Spleen (tissue), 11 donors: ENCODE measurements around the gene ANKRD11. TPM values are rescaled to one million over a fixed set of nuclear protein-coding genes. Genes with fewer than 3 reads are reported as not detected.

ENCODE experiments used
- DNase-seq: peaks from one replicate; pipeline ENCODE4 v3.0.0-alpha.2; 2020
- H3K27ac ChIP-seq, 8 donors: fragments of 200-600 bp; sonication (generic) in 7 of 8; 1 replicate in 4 of 8; 2 replicates in 4 of 8; pipeline versions ENCODE4 v1.5.0 to v1.8.0; 2016 to 2021; ENCODE audit warnings: inconsistent platforms in 4 of 8, mild to moderate bottlenecking in 4 of 8, moderate library complexity in 1 of 8
- H3K27me3 ChIP-seq, 7 donors: fragments of 200-600 bp; sonication (generic) in 6 of 7; replicated peaks in 1 of 7; 1 replicate in 4 of 7; 2 replicates in 3 of 7; pipeline versions ENCODE4 v1.5.0 to v1.8.0; 2016 to 2021; ENCODE audit warnings: inconsistent platforms in 3 of 7, mild to moderate bottlenecking in 1 of 7
- H3K36me3 ChIP-seq, 6 donors: fragments of 200-600 bp; sonication (generic) in 5 of 6; 1 replicate in 4 of 6; 2 replicates in 2 of 6; pipeline versions ENCODE4 v1.5.0 to v1.8.0; 2016 to 2021; ENCODE audit warnings: inconsistent platforms in 2 of 6
- H3K4me1 ChIP-seq, 6 donors: fragments of 200-600 bp; sonication (generic) in 5 of 6; 1 replicate in 3 of 6; 2 replicates in 3 of 6; pipeline versions ENCODE4 v1.5.0 to v1.8.0; 2016 to 2021; ENCODE audit warnings: inconsistent platforms in 3 of 6
- H3K4me3 ChIP-seq, 8 donors: fragments of 200-600 bp; sonication (generic) in 7 of 8; 1 replicate in 4 of 8; 2 replicates in 4 of 8; pipeline versions ENCODE4 v1.5.0 to v1.8.0; 2016 to 2021; ENCODE audit warnings: inconsistent platforms in 4 of 8, mild to moderate bottlenecking in 4 of 8, moderate library complexity in 2 of 8
- H3K9me3 ChIP-seq, 8 donors: fragments of 200-600 bp; sonication (generic) in 7 of 8; 1 replicate in 4 of 8; 2 replicates in 4 of 8; pipeline versions ENCODE4 v1.5.0 to v1.8.0; 2016 to 2021; ENCODE audit warnings: inconsistent platforms in 4 of 8
- POLR2A ChIP-seq, 3 donors: fragments of 450-650 bp; IDR thresholded peaks; one replicate each; pipeline ENCODE4 v1.5.1; 2017; ENCODE audit warnings: antibody characterized with exemption in 3 of 3, mild to moderate bottlenecking in 1 of 3
- POLR2AphosphoS5 ChIP-seq, 3 donors: sonication (generic); formaldehyde crosslinking; IDR thresholded peaks; one replicate each; pipeline ENCODE4 v1.5.1; 2017; ENCODE audit warnings: antibody characterized with exemption in 3 of 3
- WGBS, 5 donors: extraction: QIAGEN DNeasy Blood & Tissue Kit in 3 of 5; methylation state at CpG; one replicate each; pipeline versions ENCODE4 v1.1.5 to v1.1.7; 2013 to 2018; 5-methylcytosine and 5-hydroxymethylcytosine counted together
- intact Hi-C: fragments of 100-400 bp; cut with DNase I; formaldehyde crosslinking; loops from one replicate; pipeline ENCODE4 v1.15.0; 2023; ENCODE audit warnings: low total_unique reads
- polyA plus RNA-seq, 3 donors: library from polyadenylated mRNA; stranded (reverse); fragments of 200-250 nt; gene quantifications; one replicate each; pipeline ENCODE4 v1.2.1, GENCODE V29; 2013
- total RNA-seq, 7 donors: library from RNA; depleted of rRNA in 3 of 7; stranded (reverse); fragments of >200 nt in 3 of 7; fragmentation: NEBNext Ultra II Directional in 4 of 7; extraction: Animal tissue kit (Norgen Biotek cat#: 25700) in 4 of 7; gene quantifications; one replicate each; pipeline versions ENCODE4 v1.1.0 to v1.2.1, GENCODE V29; 2016 to 2021
- TF ChIP-seq, protein P1 (sequence below), 11 experiments: fragments of 200-600 bp in 7 of 11; fragments of 450-650 bp in 4 of 11; sonication (generic) in 4 of 11; IDR thresholded peaks in 8 of 11; conservative IDR thresholded peaks in 3 of 11; 1 replicate in 7 of 11; 2 replicates in 4 of 11; pipeline versions ENCODE4 v1.4.0 to v1.8.0; 2016 to 2021; ENCODE audit warnings: antibody characterized with exemption in 11 of 11, inconsistent platforms in 4 of 11, mild to moderate bottlenecking in 1 of 11
- donor health status: healthy with polysubstance abuse.
- donor health status: DM: no; HTN: no; CAD: no; lungs with moderate emphysema.
- donor health status: DM: no; HTN: no; CAD: no.
- donor health status: Bipolar disorder and iron deficiency.
- donor health status: healthy.
- donor health status: DM: no; HTN: no; CAD: no.
- donor health status: DM: yes; HTN: yes; CAD: no.

The ANKRD11 gene
- total and polyA plus RNA-seq, 10 donors, result 29.0 to 203 (median 128) TPM

GRCh38 chr16:89325861-89326471 lies 164.4 kb downstream of the ANKRD11 start:
- intact Hi-C loops, result no loop called here
- H3K27me3 ChIP-seq, result no peaks in the 10 kb centered on the region
- peak; percentile 85 for DNase-seq

GRCh38 chr16:89324056-89325010 lies 166.0 kb downstream of the ANKRD11 start:
- peak; percentile 68 for DNase-seq
- Histone ChIP-seq H3K27ac (peak overlapping the region in 3 of 8 donors; percentile 83 to 89 (median 83)), H3K36me3 (peaks cover 0 to 22% (median 0%) of the 10 kb centered on the region in 6 donors), H3K9me3 (no peaks in the 10 kb centered on the region), H3K4me3 (no peak overlapping the region), H3K4me1 (peaks cover 60 to 98% (median 90%) of the 10 kb centered on the region in 6 donors), H3K27me3 (no peaks in the 10 kb centered on the region)
- WGBS, 5 donors, result 74 to 91% (median 75%) methylated on average over 29 to 32 of the region's 32 CpGs
- TF ChIP-seq, protein P1, sequence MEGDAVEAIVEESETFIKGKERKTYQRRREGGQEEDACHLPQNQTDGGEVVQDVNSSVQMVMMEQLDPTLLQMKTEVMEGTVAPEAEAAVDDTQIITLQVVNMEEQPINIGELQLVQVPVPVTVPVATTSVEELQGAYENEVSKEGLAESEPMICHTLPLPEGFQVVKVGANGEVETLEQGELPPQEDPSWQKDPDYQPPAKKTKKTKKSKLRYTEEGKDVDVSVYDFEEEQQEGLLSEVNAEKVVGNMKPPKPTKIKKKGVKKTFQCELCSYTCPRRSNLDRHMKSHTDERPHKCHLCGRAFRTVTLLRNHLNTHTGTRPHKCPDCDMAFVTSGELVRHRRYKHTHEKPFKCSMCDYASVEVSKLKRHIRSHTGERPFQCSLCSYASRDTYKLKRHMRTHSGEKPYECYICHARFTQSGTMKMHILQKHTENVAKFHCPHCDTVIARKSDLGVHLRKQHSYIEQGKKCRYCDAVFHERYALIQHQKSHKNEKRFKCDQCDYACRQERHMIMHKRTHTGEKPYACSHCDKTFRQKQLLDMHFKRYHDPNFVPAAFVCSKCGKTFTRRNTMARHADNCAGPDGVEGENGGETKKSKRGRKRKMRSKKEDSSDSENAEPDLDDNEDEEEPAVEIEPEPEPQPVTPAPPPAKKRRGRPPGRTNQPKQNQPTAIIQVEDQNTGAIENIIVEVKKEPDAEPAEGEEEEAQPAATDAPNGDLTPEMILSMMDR (IDR thresholded peaks at IDR 0.05 in 8 of 11, conservative IDR thresholded peaks at IDR 0.05 in 3 of 11), result no peak
- TF ChIP-seq POLR2AphosphoS5 (IDR thresholded peaks at IDR 0.05) (peak in 1 of 3 donors; percentile 64), POLR2A (IDR thresholded peaks at IDR 0.05) (no peak)
- intact Hi-C loops, result no loop called here

More at GRCh38 chr16:89325861-89326471, 164.4 kb downstream of the ANKRD11 start:
- Histone ChIP-seq H3K9me3 (no peaks in the 10 kb centered on the region), H3K27ac (peak overlapping the region in 7 of 8 donors; percentile 52 to 89 (median 83)), H3K4me3 (peak overlapping the region in 1 of 8 donors; percentile 41), H3K4me1 (peaks cover 55 to 98% (median 90%) of the 10 kb centered on the region in 6 donors), H3K36me3 (peaks cover 0 to 22% (median 0%) of the 10 kb centered on the region in 6 donors)
- TF ChIP-seq POLR2A (IDR thresholded peaks at IDR 0.05), result no peak
- TF ChIP-seq, protein P1 (IDR thresholded peaks at IDR 0.05 in 8 of 11, conservative IDR thresholded peaks at IDR 0.05 in 3 of 11), result no peak
- peak; percentile 47 to 88 (median 69) for TF ChIP-seq POLR2AphosphoS5 (IDR thresholded peaks at IDR 0.05)
- WGBS, 5 donors, result 18 to 25% (median 23%) methylated on average over 18 of the region's 18 CpGs

DNA sequence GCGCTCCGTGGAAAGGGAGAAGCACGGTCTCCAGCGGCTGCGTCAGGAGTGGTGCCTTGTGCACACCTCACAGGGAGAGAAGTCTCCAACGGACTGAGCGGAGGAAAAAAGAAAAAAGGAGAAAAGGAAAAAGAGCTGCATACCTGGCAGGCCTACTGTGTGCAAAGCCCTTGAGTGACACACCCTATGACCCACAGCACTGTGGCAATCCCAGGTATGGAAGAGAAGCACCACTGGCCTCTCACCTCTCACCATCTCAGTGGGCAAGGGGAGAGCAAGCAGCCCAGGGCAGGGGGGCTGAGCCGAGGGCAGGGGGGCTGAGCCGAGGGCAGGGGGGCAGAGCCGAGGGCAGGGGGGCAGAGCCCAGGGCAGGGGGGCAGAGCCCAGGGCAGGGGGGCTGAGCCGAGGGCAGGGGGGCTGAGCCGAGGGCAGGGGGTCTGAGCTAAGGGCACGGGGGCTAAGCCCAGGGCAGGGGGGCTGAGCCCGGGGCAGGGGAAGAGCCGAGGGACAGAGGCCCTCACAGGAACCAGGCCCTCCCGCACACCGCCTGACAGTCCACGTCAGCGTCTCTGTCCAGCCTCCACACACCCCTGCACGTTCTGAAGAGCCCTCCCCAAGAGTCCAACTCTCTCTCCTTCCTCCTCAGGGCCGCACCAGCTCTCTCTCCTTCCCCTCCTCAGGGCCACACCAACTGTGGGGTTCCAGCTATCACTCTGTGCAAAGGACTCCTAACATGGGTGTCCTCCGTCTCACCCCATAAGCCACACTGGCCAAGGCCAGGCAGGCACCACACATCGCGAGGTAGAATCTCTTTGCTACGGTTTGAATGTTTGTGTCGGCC lies 167.0 kb downstream of the ANKRD11 start:
- peaks cover 63 to 100% (median 94%) of the 10 kb centered on the region in 6 donors for H3K4me1 ChIP-seq
- TF ChIP-seq POLR2A (IDR thresholded peaks at IDR 0.05) (no peak), POLR2AphosphoS5 (IDR thresholded peaks at IDR 0.05) (no peak)
- TF ChIP-seq, protein P1 (IDR thresholded peaks at IDR 0.05 in 8 of 11, conservative IDR thresholded peaks at IDR 0.05 in 3 of 11), result no peak
- peak overlapping the region in 5 of 8 donors; percentile 36 to 89 (median 73) for H3K27ac ChIP-seq
- WGBS, 5 donors, result 82 to 84% (median 83%) methylated on average over 19 to 26 of the region's 26 CpGs
- peak; percentile 67 for DNase-seq
- no peaks in the 10 kb centered on the region for H3K9me3 ChIP-seq
- no peak overlapping the region for H3K4me3 ChIP-seq
- H3K36me3 ChIP-seq, result peaks cover 0 to 15% (median 0%) of the 10 kb centered on the region in 6 donors
- H3K27me3 ChIP-seq, result no peaks in the 10 kb centered on the region
- intact Hi-C loops, result no loop called here
